Measurements from ENCODE around the gene DGKG. TPM values are rescaled to one million over a fixed set of nuclear protein-coding genes. Genes with fewer than 3 reads are reported as not detected.

Gene DGKG
- total and polyA plus RNA-seq, 9 of the 15 experiments (the other 6 are each of a cell fraction or from before 2014, with no cell fraction given): 0.01 to 0.36 (median 0.15) TPM

DNA sequence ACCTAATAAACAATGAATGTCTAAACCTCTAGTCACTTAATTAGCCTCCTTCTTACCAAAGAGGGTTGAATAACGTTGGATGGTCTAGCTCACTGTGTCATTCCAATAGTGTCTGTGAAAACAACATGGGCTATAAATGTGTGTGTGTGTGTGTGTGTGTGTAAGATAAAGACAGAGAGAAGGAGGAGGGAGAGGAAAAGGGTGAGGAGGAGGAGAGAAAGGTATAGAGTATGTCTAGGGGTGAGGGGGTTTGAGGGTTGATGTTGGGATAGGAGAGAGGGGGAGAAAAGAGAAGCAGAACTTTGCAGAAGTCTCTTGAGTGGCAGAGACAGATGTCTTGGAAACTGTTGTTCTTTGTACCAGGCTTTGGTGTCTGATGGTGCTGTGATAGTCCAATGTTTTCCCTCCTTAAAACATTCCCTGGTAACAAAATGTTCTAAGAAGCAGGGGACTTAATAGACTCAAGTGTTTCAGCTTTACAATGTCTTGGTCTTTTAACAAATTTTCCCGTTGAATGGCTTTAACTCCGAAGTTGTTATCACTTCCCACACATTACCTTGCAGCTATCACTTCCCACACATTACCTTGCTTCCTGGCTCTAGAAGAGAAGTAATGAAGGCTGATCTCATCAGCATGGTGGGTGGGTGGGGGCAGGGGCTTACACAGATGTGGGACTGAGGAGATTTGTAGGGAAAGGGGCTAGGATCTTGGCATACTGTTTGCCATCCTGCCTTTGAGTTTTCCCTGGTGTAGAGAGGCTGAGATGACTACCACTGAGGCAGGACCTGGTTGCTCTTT is 195.3 kb downstream of the DGKG start (continued):
- TF ChIP-seq, protein P1, sequence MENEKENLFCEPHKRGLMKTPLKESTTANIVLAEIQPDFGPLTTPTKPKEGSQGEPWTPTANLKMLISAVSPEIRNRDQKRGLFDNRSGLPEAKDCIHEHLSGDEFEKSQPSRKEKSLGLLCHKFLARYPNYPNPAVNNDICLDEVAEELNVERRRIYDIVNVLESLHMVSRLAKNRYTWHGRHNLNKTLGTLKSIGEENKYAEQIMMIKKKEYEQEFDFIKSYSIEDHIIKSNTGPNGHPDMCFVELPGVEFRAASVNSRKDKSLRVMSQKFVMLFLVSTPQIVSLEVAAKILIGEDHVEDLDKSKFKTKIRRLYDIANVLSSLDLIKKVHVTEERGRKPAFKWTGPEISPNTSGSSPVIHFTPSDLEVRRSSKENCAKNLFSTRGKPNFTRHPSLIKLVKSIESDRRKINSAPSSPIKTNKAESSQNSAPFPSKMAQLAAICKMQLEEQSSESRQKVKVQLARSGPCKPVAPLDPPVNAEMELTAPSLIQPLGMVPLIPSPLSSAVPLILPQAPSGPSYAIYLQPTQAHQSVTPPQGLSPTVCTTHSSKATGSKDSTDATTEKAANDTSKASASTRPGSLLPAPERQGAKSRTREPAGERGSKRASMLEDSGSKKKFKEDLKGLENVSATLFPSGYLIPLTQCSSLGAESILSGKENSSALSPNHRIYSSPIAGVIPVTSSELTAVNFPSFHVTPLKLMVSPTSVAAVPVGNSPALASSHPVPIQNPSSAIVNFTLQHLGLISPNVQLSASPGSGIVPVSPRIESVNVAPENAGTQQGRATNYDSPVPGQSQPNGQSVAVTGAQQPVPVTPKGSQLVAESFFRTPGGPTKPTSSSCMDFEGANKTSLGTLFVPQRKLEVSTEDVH (IDR thresholded peaks at IDR 0.05; ENCODE audit: low read depth, partially characterized antibody): no peak
- TF ChIP-seq KAT8 (IDR thresholded peaks at IDR 0.05; ENCODE audit: low read depth): no peak
- TF ChIP-seq ZNF253 (CRISPR knock-in tag; conservative IDR thresholded peaks at IDR 0.05): no peak
- TF ChIP-seq TAF7 (tag; IDR thresholded peaks at IDR 0.05): no peak
- TF ChIP-seq, protein P2, sequence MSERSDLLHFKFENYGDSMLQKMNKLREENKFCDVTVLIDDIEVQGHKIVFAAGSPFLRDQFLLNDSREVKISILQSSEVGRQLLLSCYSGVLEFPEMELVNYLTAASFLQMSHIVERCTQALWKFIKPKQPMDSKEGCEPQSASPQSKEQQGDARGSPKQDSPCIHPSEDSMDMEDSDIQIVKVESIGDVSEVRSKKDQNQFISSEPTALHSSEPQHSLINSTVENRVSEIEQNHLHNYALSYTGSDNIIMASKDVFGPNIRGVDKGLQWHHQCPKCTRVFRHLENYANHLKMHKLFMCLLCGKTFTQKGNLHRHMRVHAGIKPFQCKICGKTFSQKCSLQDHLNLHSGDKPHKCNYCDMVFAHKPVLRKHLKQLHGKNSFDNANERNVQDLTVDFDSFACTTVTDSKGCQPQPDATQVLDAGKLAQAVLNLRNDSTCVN (CRISPR knock-in tag; IDR thresholded peaks at IDR 0.05): no peak
- TF ChIP-seq ZNF3 (CRISPR knock-in tag; IDR thresholded peaks at IDR 0.05): no peak
- TF ChIP-seq NFATC3 (IDR thresholded peaks at IDR 0.05): no peak
- TF ChIP-seq EHMT2 (IDR thresholded peaks at IDR 0.05): 0 out of 2 replicates have a peak, but pooled peaks have one; percentile 12
- TF ChIP-seq PRPF4 (IDR thresholded peaks at IDR 0.05; ENCODE audit: insufficient read depth, low read depth, low read length, poor library complexity, severe bottlenecking): no peak
- no peak for TF ChIP-seq SMAD3 (CRISPR knock-in tag; conservative IDR thresholded peaks at IDR 0.05)
- TF ChIP-seq SMARCA5 (IDR thresholded peaks at IDR 0.05): peak; percentile 21; the same call in 1 of the 2 replicates
- 0 out of 2 replicates have a peak, but pooled peaks have one; percentile 11 for TF ChIP-seq ELF4 (CRISPR knock-in tag; IDR thresholded peaks at IDR 0.05)
- TF ChIP-seq, protein P3, sequence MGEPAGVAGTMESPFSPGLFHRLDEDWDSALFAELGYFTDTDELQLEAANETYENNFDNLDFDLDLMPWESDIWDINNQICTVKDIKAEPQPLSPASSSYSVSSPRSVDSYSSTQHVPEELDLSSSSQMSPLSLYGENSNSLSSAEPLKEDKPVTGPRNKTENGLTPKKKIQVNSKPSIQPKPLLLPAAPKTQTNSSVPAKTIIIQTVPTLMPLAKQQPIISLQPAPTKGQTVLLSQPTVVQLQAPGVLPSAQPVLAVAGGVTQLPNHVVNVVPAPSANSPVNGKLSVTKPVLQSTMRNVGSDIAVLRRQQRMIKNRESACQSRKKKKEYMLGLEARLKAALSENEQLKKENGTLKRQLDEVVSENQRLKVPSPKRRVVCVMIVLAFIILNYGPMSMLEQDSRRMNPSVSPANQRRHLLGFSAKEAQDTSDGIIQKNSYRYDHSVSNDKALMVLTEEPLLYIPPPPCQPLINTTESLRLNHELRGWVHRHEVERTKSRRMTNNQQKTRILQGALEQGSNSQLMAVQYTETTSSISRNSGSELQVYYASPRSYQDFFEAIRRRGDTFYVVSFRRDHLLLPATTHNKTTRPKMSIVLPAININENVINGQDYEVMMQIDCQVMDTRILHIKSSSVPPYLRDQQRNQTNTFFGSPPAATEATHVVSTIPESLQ (CRISPR knock-in tag; IDR thresholded peaks at IDR 0.05): no peak
- TF ChIP-seq TEAD4 (IDR thresholded peaks at IDR 0.05; ENCODE audit: low read length): peak; percentile 17; the same call in 1 of the 2 replicates
- no peak for TF ChIP-seq TEAD4 (CRISPR knock-in tag; IDR thresholded peaks at IDR 0.05; ENCODE audit: borderline replicate concordance)
- TF ChIP-seq BMI1 (IDR thresholded peaks at IDR 0.05; ENCODE audit: low read length): no peak
- no peak for TF ChIP-seq TBL1XR1 (IDR thresholded peaks at IDR 0.05; ENCODE audit: low read length in 2 of 2)
- TF ChIP-seq, protein P4, sequence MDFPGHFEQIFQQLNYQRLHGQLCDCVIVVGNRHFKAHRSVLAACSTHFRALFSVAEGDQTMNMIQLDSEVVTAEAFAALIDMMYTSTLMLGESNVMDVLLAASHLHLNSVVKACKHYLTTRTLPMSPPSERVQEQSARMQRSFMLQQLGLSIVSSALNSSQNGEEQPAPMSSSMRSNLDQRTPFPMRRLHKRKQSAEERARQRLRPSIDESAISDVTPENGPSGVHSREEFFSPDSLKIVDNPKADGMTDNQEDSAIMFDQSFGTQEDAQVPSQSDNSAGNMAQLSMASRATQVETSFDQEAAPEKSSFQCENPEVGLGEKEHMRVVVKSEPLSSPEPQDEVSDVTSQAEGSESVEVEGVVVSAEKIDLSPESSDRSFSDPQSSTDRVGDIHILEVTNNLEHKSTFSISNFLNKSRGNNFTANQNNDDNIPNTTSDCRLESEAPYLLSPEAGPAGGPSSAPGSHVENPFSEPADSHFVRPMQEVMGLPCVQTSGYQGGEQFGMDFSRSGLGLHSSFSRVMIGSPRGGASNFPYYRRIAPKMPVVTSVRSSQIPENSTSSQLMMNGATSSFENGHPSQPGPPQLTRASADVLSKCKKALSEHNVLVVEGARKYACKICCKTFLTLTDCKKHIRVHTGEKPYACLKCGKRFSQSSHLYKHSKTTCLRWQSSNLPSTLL (IDR thresholded peaks at IDR 0.05): no peak
